ENCODE results near the gene PRDM16. TPM values are rescaled to one million over a fixed set of nuclear protein-coding genes. Genes with fewer than 3 reads are reported as not detected.

The PRDM16 gene
- total RNA-seq, 1 experiment from 2014 or later: 22.3 TPM

DNA sequence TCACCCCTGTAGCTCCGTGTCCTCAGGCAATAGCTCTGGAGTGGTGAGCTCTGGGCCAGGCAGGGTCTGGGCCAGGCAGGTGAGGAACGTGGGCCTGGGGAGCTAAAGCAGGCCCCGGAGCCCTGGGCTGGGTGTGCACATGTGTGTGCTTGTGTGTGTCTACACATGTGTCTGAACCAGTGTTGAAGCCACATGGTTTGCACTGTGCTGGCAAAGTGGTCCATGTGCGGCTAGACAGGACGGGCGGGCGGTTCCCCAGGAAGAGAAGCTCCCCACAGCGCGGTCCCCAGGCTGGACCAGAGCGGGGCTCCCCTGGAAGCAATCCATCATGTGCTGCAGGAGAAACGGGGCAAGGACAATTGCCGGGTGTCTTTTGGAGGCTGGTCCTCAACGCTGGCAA is 84.2 kb downstream of the PRDM16 start:
- TF ChIP-seq SIN3A (IDR thresholded peaks at IDR 0.05; ENCODE audit: borderline replicate concordance, insufficient read depth, low read depth, low read length) (no peak), POLR2AphosphoS5 (IDR thresholded peaks at IDR 0.05; ENCODE audit: low read depth, low read length) (no peak), REST (IDR thresholded peaks at IDR 0.05; ENCODE audit: insufficient read depth in 1 of 2, low read depth in 2 of 2, low read length in 1 of 2) (no peak)
- Histone ChIP-seq H3K36me3 (ENCODE audit: control insufficient read depth, insufficient read depth, low read length) (no peaks in the 10 kb centered on the region), H3K4me3 (ENCODE audit: low read depth in 2 of 2, low read length in 2 of 2) (no peak overlapping the region), H3K27ac (ENCODE audit: low read length) (no peak overlapping the region), H3K4me1 (ENCODE audit: control insufficient read depth, insufficient read depth, low read length) (no peaks in the 10 kb centered on the region), H3K27me3 (ENCODE audit: control insufficient read depth, insufficient read depth, low read length) (no peaks in the 10 kb centered on the region), H3K9me3 (ENCODE audit: control insufficient read depth, insufficient read depth, low read depth, low read length) (no peaks in the 10 kb centered on the region)
- intact Hi-C loops (cut with micrococcal nuclease; ENCODE audit: unreplicated experiment): no loop called here
- BruUV-seq (replicated peaks): no TSS peak
- ChIA-PET CTCF (no interaction called here), POLR2A (no interaction called here)
- no peak for ATAC-seq
- in situ Hi-C loops (cut with HindIII; ENCODE audit: low pct_unique_long_range_greater_than_20kb, low sequenced_read_pairs): no loop called here
- no peak for DNase-seq (ENCODE audit: low read depth, low spot score)

- Histone ChIP-seq H3K4me3 (ENCODE audit: low read depth in 2 of 2, low read length in 2 of 2) (no peak overlapping the region), H3K27ac (ENCODE audit: low read length) (no peak overlapping the region), H3K27me3 (ENCODE audit: control insufficient read depth, insufficient read depth, low read length) (no peaks in the 10 kb centered on the region), H3K9me3 (ENCODE audit: control insufficient read depth, insufficient read depth, low read depth, low read length) (no peaks in the 10 kb centered on the region), H3K36me3 (ENCODE audit: control insufficient read depth, insufficient read depth, low read length) (no peaks in the 10 kb centered on the region), H3K4me1 (ENCODE audit: control insufficient read depth, insufficient read depth, low read length) (no peaks in the 10 kb centered on the region)
- BruUV-seq (replicated peaks): no TSS peak
- POLR2A ChIA-PET: no interaction called here
- intact Hi-C loops (cut with micrococcal nuclease; ENCODE audit: unreplicated experiment) (no loop called here), in situ Hi-C loops (cut with HindIII; ENCODE audit: low pct_unique_long_range_greater_than_20kb, low sequenced_read_pairs) (no loop called here)
- ATAC-seq (no peak), DNase-seq (ENCODE audit: low read depth, low spot score) (no peak)
- no peak for TF ChIP-seq SIN3A (IDR thresholded peaks at IDR 0.05; ENCODE audit: borderline replicate concordance, insufficient read depth, low read depth, low read length)
- TF ChIP-seq POLR2AphosphoS5 (IDR thresholded peaks at IDR 0.05; ENCODE audit: low read depth, low read length): no peak
- TF ChIP-seq CTCF (IDR thresholded peaks at IDR 0.05): no peak
- no peak for TF ChIP-seq TCF7L2 (IDR thresholded peaks at IDR 0.05; ENCODE audit: low read depth, low read length)
- TF ChIP-seq REST (IDR thresholded peaks at IDR 0.05; ENCODE audit: insufficient read depth in 1 of 2, low read depth in 2 of 2, low read length in 1 of 2): no peak
- CTCF ChIA-PET: no interaction called here
Measured at GRCh38 chr1:3153902-3154795, 85.1 kb downstream of the PRDM16 start.
